HepG2 (cell line): ENCODE data around the gene CYP19A1. TPM values are rescaled to one million over a fixed set of nuclear protein-coding genes. Genes with fewer than 3 reads are reported as not detected.
A peak's percentile ranks its signal among the peaks of the same experiment; 100 is the strongest.

ENCODE experiments used
- ARID2 ChIP-seq: sonication (generic); formaldehyde crosslinking; IDR thresholded peaks from 2 replicates; pipeline ENCODE4 v1.8.1; 2022; ENCODE audit warnings: mild to moderate bottlenecking, missing genetic modification reagents, borderline replicate concordance
- ARNT ChIP-seq: fragments of 450-650 bp; IDR thresholded peaks from 2 replicates; pipeline ENCODE4 v1.6.1; 2017
- CCAR2 ChIP-seq: fragments of 200-400 bp; formaldehyde crosslinking; optimal IDR thresholded peaks from 2 replicates; pipeline ENCODE3; 2018; ENCODE audit warnings: low read depth, mild to moderate bottlenecking, low read length, moderate library complexity
- DNMT1 ChIP-seq: sonication (generic); formaldehyde crosslinking; IDR thresholded peaks from 2 replicates; pipeline ENCODE4 v1.5.1; 2020; ENCODE audit warnings: mild to moderate bottlenecking, missing genetic modification reagents
- FOSL1 ChIP-seq: sonication (generic); formaldehyde crosslinking; IDR thresholded peaks from 2 replicates; pipeline ENCODE4 v1.9.0; 2021; ENCODE audit warnings: missing genetic modification reagents, borderline replicate concordance
- FOXC1 ChIP-seq: sonication (generic); formaldehyde crosslinking; IDR thresholded peaks from 2 replicates; pipeline ENCODE4 v1.8.0; 2022; ENCODE audit warnings: mild to moderate bottlenecking, missing genetic modification reagents, borderline replicate concordance
- KAT2B ChIP-seq: fragments of 150-350 bp; IDR thresholded peaks from 2 replicates; pipeline ENCODE4 v1.6.1; 2014; ENCODE audit warnings: low read depth, low read length, borderline replicate concordance
- KAT8 ChIP-seq: IDR thresholded peaks from 2 replicates; pipeline ENCODE4 v1.6.1; 2016; ENCODE audit warnings: missing genetic modification reagents, missing compliant biosample characterization
- KDM3A ChIP-seq: IDR thresholded peaks from 2 replicates; pipeline ENCODE4 v1.6.1; 2018; ENCODE audit warnings: low read depth, missing compliant biosample characterization
- KLF16 ChIP-seq, 2 experiments: sonication (generic) in 1 of 2; formaldehyde crosslinking in 1 of 2; IDR thresholded peaks; 2 replicates each; pipeline versions ENCODE4 v1.6.1 to v1.8.0; 2016 to 2023; ENCODE audit warnings: missing genetic modification reagents in 2 of 2, missing compliant biosample characterization in 1 of 2
- NCOA1 ChIP-seq: sonication (generic); formaldehyde crosslinking; IDR thresholded peaks from 2 replicates; pipeline ENCODE4 v1.9.0; 2021; ENCODE audit warnings: missing genetic modification reagents
- PCBP1 ChIP-seq: fragments of 200-400 bp; formaldehyde crosslinking; IDR thresholded peaks from 2 replicates; pipeline ENCODE4 v1.6.1; 2017; ENCODE audit warnings: mild to moderate bottlenecking, low read depth, low read length, borderline replicate concordance
- PHB2 ChIP-seq: fragments of 450-650 bp; IDR thresholded peaks from 2 replicates; pipeline ENCODE4 v1.6.1; 2018; ENCODE audit not compliant: partially characterized antibody
- SKI ChIP-seq: fragments of 450-650 bp; IDR thresholded peaks from one replicate; pipeline ENCODE4 v1.6.1; 2018; ENCODE audit warnings: mild to moderate bottlenecking; ENCODE audit not compliant: partially characterized antibody
- SOX6 ChIP-seq, 2 experiments: fragments of 450-650 bp in 1 of 2; sonication (generic) in 1 of 2; formaldehyde crosslinking in 1 of 2; IDR thresholded peaks; 2 replicates each; pipeline versions ENCODE4 v1.4.0 to v1.6.1; 2017 to 2020; ENCODE audit warnings: antibody characterized with exemption in 1 of 2, mild to moderate bottlenecking in 1 of 2, missing genetic modification reagents in 1 of 2
- ZNF17 ChIP-seq: sonication (generic); formaldehyde crosslinking; IDR thresholded peaks from 2 replicates; pipeline ENCODE4 v1.5.0; 2020; ENCODE audit warnings: mild to moderate bottlenecking, missing genetic modification reagents
- ZNF343 ChIP-seq: sonication (generic); formaldehyde crosslinking; IDR thresholded peaks from 2 replicates; pipeline ENCODE4 v1.4.0; 2020; ENCODE audit warnings: mild to moderate bottlenecking, missing genetic modification reagents
- ZNF44 ChIP-seq: sonication (generic); formaldehyde crosslinking; IDR thresholded peaks from 2 replicates; pipeline ENCODE4 v1.5.1; 2020; ENCODE audit warnings: mild to moderate bottlenecking, missing genetic modification reagents
- ZNF546 ChIP-seq: sonication (generic); formaldehyde crosslinking; conservative IDR thresholded peaks from 2 replicates; pipeline ENCODE4 v1.8.1; 2023; ENCODE audit warnings: mild to moderate bottlenecking, missing genetic modification reagents
- ZNF549 ChIP-seq: sonication (generic); formaldehyde crosslinking; IDR thresholded peaks from 2 replicates; pipeline ENCODE4 v1.5.0; 2020; ENCODE audit warnings: missing genetic modification reagents
- ZNF598 ChIP-seq: sonication (generic); formaldehyde crosslinking; IDR thresholded peaks from 2 replicates; pipeline ENCODE4 v1.5.1; 2020; ENCODE audit warnings: mild to moderate bottlenecking, missing genetic modification reagents, borderline replicate concordance
- ZNF713 ChIP-seq: sonication (generic); formaldehyde crosslinking; IDR thresholded peaks from 2 replicates; pipeline ENCODE4 v1.4.0; 2020; ENCODE audit warnings: mild to moderate bottlenecking, missing genetic modification reagents
- ZNF749 ChIP-seq: sonication (generic); formaldehyde crosslinking; IDR thresholded peaks from 2 replicates; pipeline ENCODE4 v1.8.0; 2022; ENCODE audit warnings: mild to moderate bottlenecking, missing genetic modification reagents, moderate library complexity, borderline replicate concordance
- polyA plus RNA-seq, 8 experiments: library from polyadenylated mRNA; depleted of rRNA in 3 of 8; stranded (reverse) in 7 of 8; unstranded in 1 of 8; fragments of >200 nt; fragmentation: Illumina TruSeq in 4 of 8; extraction: Trizol in 4 of 8; gene quantifications; 2 replicates each; pipeline versions ENCODE4 v1.2.1 to v1.2.3, GENCODE V29; 2011 to 2016; ENCODE audit warnings: low read depth in 4 of 8, missing spikeins in 1 of 8, mixed read lengths in 1 of 8; ENCODE audit not compliant: insufficient read depth in 1 of 8
- total RNA-seq, 5 experiments: library from RNA; depleted of rRNA; stranded (reverse); fragments of >200 nt; fragmentation: Illumina TruSeq; extraction: Trizol; gene quantifications; 2 replicates each; pipeline ENCODE4 v1.2.3, GENCODE V29; 2016; ENCODE audit warnings: low read depth in 1 of 5
- TF ChIP-seq, protein P1 (sequence below), 2 experiments: sonication (generic) in 1 of 2; formaldehyde crosslinking in 1 of 2; IDR thresholded peaks; 2 replicates each; pipeline versions ENCODE4 v1.4.0 to v1.6.1; 2016 to 2020; ENCODE audit warnings: borderline replicate concordance in 1 of 2, low read depth in 1 of 2, mild to moderate bottlenecking in 1 of 2, missing genetic modification reagents in 1 of 2
- TF ChIP-seq, protein P2 (sequence below): sonication (generic); formaldehyde crosslinking; IDR thresholded peaks from 2 replicates; pipeline ENCODE4 v1.8.1; 2023; ENCODE audit warnings: mild to moderate bottlenecking, missing genetic modification reagents, borderline replicate concordance
- TF ChIP-seq, protein P3 (sequence below): IDR thresholded peaks from 2 replicates; pipeline ENCODE4 v1.6.1; 2016; ENCODE audit warnings: low read depth, borderline replicate concordance

The CYP19A1 gene
- total and polyA plus RNA-seq, 2 of the 13 experiments (the other 11 are each of a cell fraction or from before 2014, with no cell fraction given): 10.9 to 23.0 TPM

DNA sequence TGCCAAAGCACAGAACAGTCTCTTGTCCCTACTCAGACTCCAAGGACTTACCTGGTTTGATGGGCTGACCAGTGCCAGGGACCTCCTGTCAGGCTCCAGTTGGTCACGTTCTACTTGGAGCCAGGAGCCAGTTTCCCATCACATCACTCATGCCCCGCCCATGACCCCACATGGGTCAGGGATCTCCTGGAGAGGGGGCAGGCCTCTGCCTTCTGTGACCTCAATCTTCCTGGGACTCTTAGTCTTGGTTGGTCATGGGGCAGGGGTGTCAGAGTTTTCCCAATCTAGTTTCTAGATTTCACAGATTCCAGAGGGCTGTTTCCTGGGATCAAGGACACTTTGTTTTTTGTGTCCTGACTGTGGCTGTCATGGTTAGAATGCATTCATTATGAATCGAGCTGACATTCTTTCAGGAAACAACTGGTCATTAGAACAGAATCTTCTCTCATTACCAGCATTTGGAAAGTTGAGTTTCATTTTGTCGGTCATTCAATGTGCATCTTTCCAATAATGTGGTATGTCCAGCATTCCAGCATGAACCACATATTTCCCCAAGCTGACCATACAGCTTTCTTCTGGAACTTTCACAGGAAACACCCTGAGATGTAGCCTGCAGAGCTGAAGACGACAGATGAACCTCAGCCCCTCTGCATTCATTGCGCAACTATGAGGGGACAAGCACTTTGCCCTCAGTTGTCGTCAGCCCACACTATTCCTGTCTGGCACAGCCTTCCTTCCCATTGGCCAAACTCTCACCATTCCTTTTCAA lies 19.8 kb downstream of the CYP19A1 start (continued):
- no peak for TF ChIP-seq FOXC1 (CRISPR knock-in tag)
- TF ChIP-seq, protein P1, sequence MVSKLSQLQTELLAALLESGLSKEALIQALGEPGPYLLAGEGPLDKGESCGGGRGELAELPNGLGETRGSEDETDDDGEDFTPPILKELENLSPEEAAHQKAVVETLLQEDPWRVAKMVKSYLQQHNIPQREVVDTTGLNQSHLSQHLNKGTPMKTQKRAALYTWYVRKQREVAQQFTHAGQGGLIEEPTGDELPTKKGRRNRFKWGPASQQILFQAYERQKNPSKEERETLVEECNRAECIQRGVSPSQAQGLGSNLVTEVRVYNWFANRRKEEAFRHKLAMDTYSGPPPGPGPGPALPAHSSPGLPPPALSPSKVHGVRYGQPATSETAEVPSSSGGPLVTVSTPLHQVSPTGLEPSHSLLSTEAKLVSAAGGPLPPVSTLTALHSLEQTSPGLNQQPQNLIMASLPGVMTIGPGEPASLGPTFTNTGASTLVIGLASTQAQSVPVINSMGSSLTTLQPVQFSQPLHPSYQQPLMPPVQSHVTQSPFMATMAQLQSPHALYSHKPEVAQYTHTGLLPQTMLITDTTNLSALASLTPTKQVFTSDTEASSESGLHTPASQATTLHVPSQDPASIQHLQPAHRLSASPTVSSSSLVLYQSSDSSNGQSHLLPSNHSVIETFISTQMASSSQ (IDR thresholded peaks at IDR 0.05; ENCODE audit: low read depth): no peak
- TF ChIP-seq, protein P1 (CRISPR knock-in tag; IDR thresholded peaks at IDR 0.05; ENCODE audit: borderline replicate concordance): no peak
- TF ChIP-seq ZNF343 (CRISPR knock-in tag): no peak
- TF ChIP-seq FOSL1: no peak
- no peak for TF ChIP-seq ZNF44
- TF ChIP-seq NCOA1 (CRISPR knock-in tag): peak; percentile 64; the same call in 1 of the 2 replicates
- TF ChIP-seq KAT8 (CRISPR knock-in tag): peak; percentile 34; the same call in 1 of the 2 replicates
- TF ChIP-seq ZNF749: no peak
- TF ChIP-seq PCBP1: no peak
- TF ChIP-seq ZNF549 (CRISPR knock-in tag): no peak
- no peak for TF ChIP-seq PHB2
- TF ChIP-seq, protein P2, sequence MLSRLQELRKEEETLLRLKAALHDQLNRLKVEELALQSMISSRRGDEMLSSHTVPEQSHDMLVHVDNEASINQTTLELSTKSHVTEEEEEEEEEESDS (CRISPR knock-in tag): no peak
- no peak for TF ChIP-seq ZNF598
- TF ChIP-seq ZNF546 (CRISPR knock-in tag): no peak
- no peak for TF ChIP-seq ZNF17 (CRISPR knock-in tag)
- TF ChIP-seq SOX6 (IDR thresholded peaks at IDR 0.05): no peak
- TF ChIP-seq SOX6 (CRISPR knock-in tag; IDR thresholded peaks at IDR 0.05): peak; percentile 84
- TF ChIP-seq DNMT1 (CRISPR knock-in tag): no peak
- no peak for TF ChIP-seq ZNF713
- TF ChIP-seq KDM3A (CRISPR knock-in tag): peak; percentile 70; the same call in 1 of the 2 replicates
- no peak for TF ChIP-seq CCAR2
- TF ChIP-seq ARNT: no peak
- no peak for TF ChIP-seq ARID2 (CRISPR knock-in tag)
- TF ChIP-seq SKI: peak; percentile 41
- peak in 1 of 2 experiments; percentile 34; a peak in 1 of 4 replicates for TF ChIP-seq KLF16 (CRISPR knock-in tag; IDR thresholded peaks at IDR 0.05)
- no peak for TF ChIP-seq KAT2B
- TF ChIP-seq, protein P3, sequence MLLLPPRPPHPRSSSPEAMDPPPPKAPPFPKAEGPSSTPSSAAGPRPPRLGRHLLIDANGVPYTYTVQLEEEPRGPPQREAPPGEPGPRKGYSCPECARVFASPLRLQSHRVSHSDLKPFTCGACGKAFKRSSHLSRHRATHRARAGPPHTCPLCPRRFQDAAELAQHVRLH (CRISPR knock-in tag): no peak
